DND-41 (cell line): Measurements from ENCODE around the gene PRR35.

ENCODE experiments used
- EZH2 ChIP-seq: IDR thresholded peaks from 3 replicates; pipeline ENCODE4 v1.6.1; 2012; ENCODE audit warnings: borderline replicate concordance, low read depth, mild to moderate bottlenecking, moderate library complexity, low read length, inconsistent platforms; ENCODE audit not compliant: severe bottlenecking
- TF ChIP-seq, protein P1 (sequence below): IDR thresholded peaks from 2 replicates; pipeline ENCODE4 v1.5.1; 2012; ENCODE audit warnings: borderline replicate concordance, low read length, moderate library complexity, mild to moderate bottlenecking; ENCODE audit not compliant: poor library complexity, severe bottlenecking; ENCODE audit errors: extremely low read depth

- TF ChIP-seq, protein P1, sequence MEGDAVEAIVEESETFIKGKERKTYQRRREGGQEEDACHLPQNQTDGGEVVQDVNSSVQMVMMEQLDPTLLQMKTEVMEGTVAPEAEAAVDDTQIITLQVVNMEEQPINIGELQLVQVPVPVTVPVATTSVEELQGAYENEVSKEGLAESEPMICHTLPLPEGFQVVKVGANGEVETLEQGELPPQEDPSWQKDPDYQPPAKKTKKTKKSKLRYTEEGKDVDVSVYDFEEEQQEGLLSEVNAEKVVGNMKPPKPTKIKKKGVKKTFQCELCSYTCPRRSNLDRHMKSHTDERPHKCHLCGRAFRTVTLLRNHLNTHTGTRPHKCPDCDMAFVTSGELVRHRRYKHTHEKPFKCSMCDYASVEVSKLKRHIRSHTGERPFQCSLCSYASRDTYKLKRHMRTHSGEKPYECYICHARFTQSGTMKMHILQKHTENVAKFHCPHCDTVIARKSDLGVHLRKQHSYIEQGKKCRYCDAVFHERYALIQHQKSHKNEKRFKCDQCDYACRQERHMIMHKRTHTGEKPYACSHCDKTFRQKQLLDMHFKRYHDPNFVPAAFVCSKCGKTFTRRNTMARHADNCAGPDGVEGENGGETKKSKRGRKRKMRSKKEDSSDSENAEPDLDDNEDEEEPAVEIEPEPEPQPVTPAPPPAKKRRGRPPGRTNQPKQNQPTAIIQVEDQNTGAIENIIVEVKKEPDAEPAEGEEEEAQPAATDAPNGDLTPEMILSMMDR, result peak; percentile 23
- no peak for TF ChIP-seq EZH2
Observed at GRCh38 chr16:589658-590187, 29.5 kb downstream of the PRR35 start, which contains the start of gene RAB40C.
